ENCODE data around the gene KRTAP3-2.

Gene KRTAP3-2

DNA sequence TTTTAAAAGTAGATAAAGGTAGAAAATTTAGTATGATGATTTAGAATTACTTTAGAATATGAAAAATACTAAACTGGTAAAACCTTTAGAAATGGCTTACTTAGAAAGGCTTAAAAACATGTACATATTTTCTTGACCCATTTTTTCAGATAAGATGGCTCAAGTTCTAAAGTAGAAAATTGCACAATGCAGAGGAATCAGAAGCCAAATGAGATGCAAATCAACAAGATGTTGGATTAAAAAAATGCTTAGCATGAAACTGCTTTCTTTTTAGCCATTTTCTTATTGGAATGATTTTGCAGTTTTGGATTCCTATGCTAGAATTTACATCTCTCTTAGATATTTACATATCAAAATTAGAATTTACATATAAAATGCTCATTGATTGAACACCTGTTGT is 10.7 kb upstream of the KRTAP3-2 start:
- DNase-seq (ENCODE audit: low read depth, low spot score): no peak

GRCh38 chr17:41009936-41010335 is 10.2 kb upstream of the KRTAP3-2 start:
- no peak for DNase-seq (ENCODE audit: low read depth, low spot score)

- DNase-seq (ENCODE audit: low read depth, low spot score): peak; percentile 11
Observed at GRCh38 chr17:41009301-41009760, 9.6 kb upstream of the KRTAP3-2 start.

- peak; percentile 16 for DNase-seq (ENCODE audit: low read depth, low spot score)
Observed at GRCh38 chr17:41008811-41009210, 9.1 kb upstream of the KRTAP3-2 start, which contains the start of gene KRTAP3-1. Gene KRTAP3-1, minus strand, starts transcription at chr17:41009128. Its CDS starts 54 bp downstream, at chr17:41009074.

- no peak for DNase-seq (ENCODE audit: low read depth, low spot score)
Observed at GRCh38 chr17:41004397-41004796, 4.7 kb upstream of the KRTAP3-2 start.

GRCh38 chr17:41003926-41004325 is 4.2 kb upstream of the KRTAP3-2 start:
- DNase-seq (ENCODE audit: low read depth, low spot score): no peak

GRCh38 chr17:41002814-41003213 is 3.1 kb upstream of the KRTAP3-2 start:
- no peak for DNase-seq (ENCODE audit: low read depth, low spot score)

GRCh38 chr17:41001795-41002194 is 2.1 kb upstream of the KRTAP3-2 start:
- DNase-seq (ENCODE audit: low read depth, low spot score): no peak

GRCh38 chr17:40997361-40997760 is 2.3 kb downstream of the KRTAP3-2 start:
- no peak for DNase-seq (ENCODE audit: low read depth, low spot score)

DNA sequence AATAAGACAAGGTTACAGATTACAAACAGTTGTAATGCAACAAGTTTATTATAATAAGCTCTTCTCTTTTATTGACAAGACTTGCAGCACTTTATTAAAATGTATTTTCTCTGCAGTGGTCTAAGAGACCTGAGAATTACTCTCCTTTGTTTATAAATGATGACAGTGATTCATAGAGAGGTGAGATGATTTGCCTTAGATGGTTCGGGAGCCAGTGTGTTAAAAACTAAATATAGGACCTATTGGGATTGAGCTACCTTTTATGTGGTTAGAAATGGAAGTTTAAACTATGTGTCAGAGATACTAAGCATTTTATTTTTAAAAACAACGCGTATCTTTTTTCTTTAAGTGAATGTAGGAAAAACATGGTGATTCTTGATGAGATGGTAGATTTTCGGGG is 2.9 kb downstream of the KRTAP3-2 start:
- DNase-seq (ENCODE audit: low read depth, low spot score): no peak

- no peak for DNase-seq (ENCODE audit: low read depth, low spot score)
Observed at GRCh38 chr17:40995116-40995515, 4.6 kb downstream of the KRTAP3-2 start.

DNA sequence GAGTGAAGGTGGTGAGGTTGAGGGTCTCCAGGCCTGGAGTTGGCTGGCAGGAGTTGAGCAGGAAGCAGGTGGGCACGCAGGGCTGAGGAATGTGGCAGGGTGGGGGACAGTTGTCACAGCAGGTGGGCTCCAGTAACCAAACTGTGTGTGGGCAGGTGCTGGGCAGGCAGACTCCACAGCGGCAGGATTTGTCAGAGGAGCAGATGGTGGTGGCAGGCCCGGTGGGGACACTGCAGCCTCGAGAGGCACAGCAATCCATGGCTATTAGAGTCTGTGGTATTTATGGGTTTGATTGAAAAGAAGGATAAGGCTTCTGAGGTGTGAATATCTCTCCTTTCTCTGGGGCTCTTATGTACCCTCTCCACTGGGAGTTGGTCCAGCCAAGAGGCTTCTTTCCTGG is 5.9 kb downstream of the KRTAP3-2 start, which contains the start of gene KRTAP3-3:
Gene KRTAP3-3, minus strand, starts transcription at position 326 of the 400 bp plus-strand sequence. Its CDS starts 67 bp downstream, at position 259.
- DNase-seq (ENCODE audit: low read depth, low spot score): no peak

GRCh38 chr17:40993084-40993483 is 6.6 kb downstream of the KRTAP3-2 start:
- no peak for DNase-seq (ENCODE audit: low read depth, low spot score)

- DNase-seq (ENCODE audit: low read depth, low spot score): no peak
Observed at GRCh38 chr17:40992666-40993065, 7.0 kb downstream of the KRTAP3-2 start.

GRCh38 chr17:40986920-40987319 is 12.8 kb downstream of the KRTAP3-2 start:
- DNase-seq (ENCODE audit: low read depth, low spot score): no peak

GRCh38 chr17:40984226-40984625 is 15.5 kb downstream of the KRTAP3-2 start, which contains the start of gene KRT40:
Gene KRT40, minus strand, starts transcription at chr17:40984326. Its CDS starts 53 bp downstream, at chr17:40984273.
- DNase-seq (ENCODE audit: low read depth, low spot score): no peak

GRCh38 chr17:40981115-40981514 is 18.6 kb downstream of the KRTAP3-2 start:
- DNase-seq (ENCODE audit: low read depth, low spot score): no peak

DNA sequence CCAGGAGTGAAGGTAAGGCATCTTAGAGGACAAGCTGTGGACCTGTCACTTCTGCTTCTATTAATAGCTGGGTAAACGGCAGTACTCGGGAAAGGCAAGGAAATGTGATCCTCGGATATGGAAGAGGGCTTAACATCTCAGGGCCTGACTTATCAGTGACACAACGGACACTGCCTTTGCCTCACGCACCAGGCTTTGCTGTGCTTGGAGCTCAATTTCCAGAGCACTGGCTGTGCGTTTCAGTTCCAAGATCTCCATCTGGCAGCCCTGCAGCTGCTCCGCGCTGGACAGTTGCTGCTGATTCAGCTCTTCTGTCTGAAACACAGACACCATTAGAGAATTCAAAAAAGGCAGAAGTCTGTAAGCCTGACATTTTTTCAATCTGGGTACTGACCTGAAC is 19.1 kb downstream of the KRTAP3-2 start:
- DNase-seq (ENCODE audit: low read depth, low spot score): peak; percentile 31

- no peak for DNase-seq (ENCODE audit: low read depth, low spot score)
Observed at GRCh38 chr17:40980117-40980516, 19.6 kb downstream of the KRTAP3-2 start.

DNA sequence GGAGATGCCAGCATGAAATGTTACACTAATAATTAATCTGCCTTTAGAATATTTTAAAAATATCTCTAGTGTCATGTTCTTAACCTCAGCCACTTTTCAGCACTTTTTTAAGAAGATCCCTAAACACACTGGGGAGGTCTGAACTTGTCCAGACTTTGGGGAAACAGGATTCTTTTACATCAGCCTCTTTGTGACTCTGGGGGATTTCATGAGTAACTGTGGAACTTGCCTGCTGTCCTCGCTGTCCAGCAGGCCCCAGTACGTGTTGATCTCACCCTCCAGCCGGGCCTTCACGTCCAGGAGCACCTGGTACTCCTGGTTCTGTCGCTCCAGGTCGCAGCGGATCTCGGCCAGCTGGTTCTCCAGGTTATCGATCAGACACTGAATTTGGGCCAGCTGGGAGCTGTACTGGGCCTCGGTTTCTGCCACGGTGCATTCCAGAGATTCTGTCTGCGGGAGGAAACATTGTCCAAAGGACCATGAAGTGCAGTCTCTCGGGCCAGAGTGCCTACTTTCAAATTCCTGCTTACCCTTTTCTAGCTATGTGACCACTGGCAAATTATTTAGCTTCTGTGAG is 21.0 kb downstream of the KRTAP3-2 start:
- DNase-seq (ENCODE audit: low read depth, low spot score): peak; percentile 21

DNA sequence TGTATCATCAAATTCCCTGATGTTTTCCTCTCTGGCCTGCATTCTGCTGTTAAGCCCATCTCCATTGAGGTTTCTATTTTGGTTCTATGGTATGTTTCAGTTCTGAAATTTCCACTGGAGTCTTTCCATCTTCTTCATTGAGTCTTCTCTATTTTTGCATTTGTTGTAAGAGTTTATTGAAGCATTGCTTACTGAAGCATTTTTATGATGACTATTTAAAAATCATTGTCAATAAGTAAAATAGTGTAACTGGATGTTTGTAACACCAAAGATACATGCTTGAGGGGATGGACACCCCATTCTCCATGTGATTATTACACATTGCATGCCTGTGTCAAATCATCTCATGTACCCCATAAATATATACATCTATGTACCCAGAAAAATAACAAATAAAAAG is 24.2 kb downstream of the KRTAP3-2 start:
- DNase-seq (ENCODE audit: low read depth, low spot score): no peak

- DNase-seq (ENCODE audit: low read depth, low spot score): no peak
Observed at GRCh38 chr17:40974366-40974765, 25.3 kb downstream of the KRTAP3-2 start.

GRCh38 chr17:40967582-40967981 is 32.1 kb downstream of the KRTAP3-2 start:
- no peak for DNase-seq (ENCODE audit: low read depth, low spot score)

DNA sequence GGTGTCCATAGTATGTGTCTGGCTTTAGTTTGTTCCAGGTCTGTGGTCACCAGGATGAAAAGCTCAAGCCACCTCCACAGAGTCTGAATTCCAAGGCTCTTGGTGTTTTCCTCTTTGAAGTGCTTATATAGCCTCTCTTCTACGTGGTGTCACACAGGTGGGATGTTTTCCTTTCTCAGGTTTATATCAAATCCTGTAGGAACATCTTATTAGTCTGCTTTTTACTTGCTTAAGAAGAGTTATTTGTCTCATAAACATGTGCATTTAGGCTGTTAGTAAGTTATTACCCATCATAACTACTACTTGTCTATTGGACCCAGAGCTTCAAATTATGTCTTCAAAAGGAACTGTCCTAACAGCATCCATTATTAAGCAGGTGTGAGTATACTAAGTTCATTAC is 32.9 kb downstream of the KRTAP3-2 start, which contains the start of gene KRT39:
Gene KRT39, minus strand, starts transcription at position 101 of the 400 bp plus-strand sequence. Its CDS starts 92 bp downstream, at position 9.
- DNase-seq (ENCODE audit: low read depth, low spot score): no peak

Data from ELF-1 (cell line).